Urinary bladder (tissue), 4 donors: Measurements from ENCODE around the gene AKAP8. TPM values are rescaled to one million over a fixed set of nuclear protein-coding genes. Genes with fewer than 3 reads are reported as not detected.
"Not testable (repeated sequence)": the region's sequence is repeated elsewhere in the genome, so short reads cannot be mapped to it uniquely, and the experiment has no call there.

Source experiments
- DNase-seq: peaks from one replicate; pipeline ENCODE4 v3.0.0-alpha.2; 2015; ENCODE audit errors: extremely low spot score
- H3K27ac ChIP-seq: one replicate; pipeline ENCODE4 v1.5.1; 2013; ENCODE audit warnings: low read depth, mild to moderate bottlenecking, moderate library complexity
- H3K36me3 ChIP-seq: one replicate; pipeline ENCODE4 v1.6.1; 2013; ENCODE audit warnings: mild to moderate bottlenecking, moderate library complexity; ENCODE audit not compliant: insufficient read depth
- H3K4me1 ChIP-seq: one replicate; pipeline ENCODE4 v1.6.1; 2013; ENCODE audit warnings: mild to moderate bottlenecking, moderate library complexity; ENCODE audit not compliant: insufficient read depth
- H3K4me3 ChIP-seq: one replicate; pipeline ENCODE4 v1.5.1; 2013; ENCODE audit warnings: low read depth, low read length
- WGBS: extraction: QIAGEN DNeasy Blood & Tissue Kit; methylation state at CpG from one replicate; pipeline ENCODE4 v1.1.7; 2013; 5-methylcytosine and 5-hydroxymethylcytosine counted together
- polyA plus RNA-seq: library from polyadenylated mRNA; stranded (reverse); fragments of 200-250 nt; gene quantifications from one replicate; pipeline ENCODE4 v1.2.3, GENCODE V29; 2013
- total RNA-seq: library from RNA; depleted of rRNA; stranded (reverse); fragments of >200 nt; gene quantifications from one replicate; pipeline ENCODE4 v1.2.3, GENCODE V29; 2014
- donor health status: healthy with polysubstance abuse.
- donor health status: healthy.

AKAP8 gene
- total and polyA plus RNA-seq, 2 donors: 13.4 to 24.2 TPM

DNA sequence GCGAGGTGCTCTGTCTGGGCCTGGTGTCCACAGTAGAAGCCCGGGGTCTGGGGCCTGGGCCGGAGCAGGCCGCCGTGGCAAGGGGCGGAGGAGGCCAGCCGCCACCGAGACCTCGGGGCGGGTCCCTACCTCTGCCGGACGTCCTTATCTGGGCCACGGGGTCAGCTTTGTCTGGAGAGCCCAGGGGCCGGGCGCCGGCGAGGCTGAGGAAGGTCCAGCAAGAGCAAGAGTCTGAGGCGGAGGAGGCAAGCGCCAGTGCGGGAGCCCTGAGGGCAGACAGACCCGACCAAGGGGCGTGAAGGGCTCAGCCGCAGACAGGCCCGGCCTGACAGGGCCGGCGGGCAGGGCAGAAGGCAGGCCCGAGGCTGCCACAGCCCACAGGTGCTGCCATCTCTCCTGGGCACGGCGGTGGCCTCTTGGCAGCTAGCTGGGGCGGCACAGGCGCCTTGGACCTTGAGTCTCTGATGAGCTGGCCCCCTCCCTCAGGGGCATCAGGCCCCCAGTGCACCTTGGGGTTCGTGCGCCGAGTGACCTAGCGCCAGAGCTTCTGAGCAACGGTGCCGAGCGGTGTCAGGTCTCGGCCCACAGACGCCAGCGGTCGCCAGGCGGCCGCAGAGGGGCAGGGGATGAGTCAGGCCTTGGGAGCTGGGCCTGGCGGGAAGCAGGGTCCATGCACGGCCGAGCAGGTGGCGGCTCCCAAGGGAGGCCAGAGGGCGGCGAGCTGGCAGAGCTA lies 19.1 kb upstream of the AKAP8 start:
- WGBS: 91% methylated on average over 50 of the region's 50 CpGs
- no peak for DNase-seq
- peaks cover 19% of the 10 kb centered on the region for H3K36me3 ChIP-seq

GRCh38 chr19:15397782-15398181 lies 18.2 kb upstream of the AKAP8 start:
- peaks cover 19% of the 10 kb centered on the region for H3K36me3 ChIP-seq
- 86% methylated on average over 11 of the region's 11 CpGs for WGBS
- no peak for DNase-seq
- no peak overlapping the region for H3K27ac ChIP-seq
- H3K4me1 ChIP-seq: no peaks in the 10 kb centered on the region
- no peak overlapping the region for H3K4me3 ChIP-seq

More for the DNA sequence above, 19.1 kb upstream of the AKAP8 start:
- Histone ChIP-seq H3K27ac (no peak overlapping the region), H3K4me3 (no peak overlapping the region), H3K4me1 (no peaks in the 10 kb centered on the region)

GRCh38 chr19:15397236-15397635 lies 17.6 kb upstream of the AKAP8 start:
- H3K27ac ChIP-seq: no peak overlapping the region
- no peaks in the 10 kb centered on the region for H3K4me1 ChIP-seq
- WGBS: 93% methylated on average over 6 of the region's 6 CpGs
- no peak for DNase-seq
- peaks cover 19% of the 10 kb centered on the region for H3K36me3 ChIP-seq
- no peak overlapping the region for H3K4me3 ChIP-seq

DNA sequence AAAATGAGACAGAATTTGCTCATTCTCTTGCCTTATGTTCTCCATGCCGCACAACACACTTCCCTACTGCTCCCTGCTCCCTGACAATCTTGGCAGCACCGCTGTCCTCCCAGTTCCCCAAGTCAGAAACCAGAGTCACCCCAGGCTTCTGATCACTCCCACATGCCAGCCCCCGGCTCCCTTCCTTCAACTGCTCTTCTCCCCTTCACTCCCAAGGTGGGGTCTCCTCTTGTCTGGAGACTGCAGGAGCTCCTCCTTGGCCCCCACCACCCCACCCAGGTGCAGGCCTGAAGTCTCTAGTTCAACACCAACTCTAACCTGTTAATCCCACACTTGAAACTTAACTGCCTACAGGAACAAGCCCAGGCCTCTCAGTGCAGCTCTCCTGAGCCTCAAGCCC lies 16.8 kb upstream of the AKAP8 start:
- 97% methylated on average over 3 of the region's 3 CpGs for WGBS
- Histone ChIP-seq H3K36me3 (peaks cover 22% of the 10 kb centered on the region), H3K4me1 (no peaks in the 10 kb centered on the region), H3K27ac (no peak overlapping the region), H3K4me3 (no peak overlapping the region)
- no peak for DNase-seq

DNA sequence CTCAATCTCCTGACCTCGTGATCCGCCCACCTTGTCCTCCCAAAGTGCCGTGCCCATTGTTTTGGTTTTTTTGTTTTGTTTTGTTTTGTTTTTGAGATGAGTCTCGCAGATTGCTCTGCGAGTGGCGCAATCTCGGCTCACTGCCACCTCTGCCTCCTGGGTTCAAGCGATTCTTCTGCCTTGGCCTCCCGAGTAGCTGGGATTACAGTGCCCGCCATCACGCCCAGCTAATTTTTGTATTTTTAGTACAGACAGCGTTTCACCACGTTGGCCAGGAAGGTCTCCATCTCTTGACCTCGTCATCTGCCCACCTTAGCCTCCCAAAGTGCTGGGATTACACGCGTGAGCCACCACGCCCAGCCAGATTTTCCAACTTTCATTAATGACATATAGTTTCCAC lies 15.7 kb upstream of the AKAP8 start:
- WGBS: 94% methylated on average over 17 of the region's 17 CpGs
- not testable (repeated sequence) for H3K4me1 ChIP-seq, DNase-seq, H3K4me3 ChIP-seq, H3K27ac ChIP-seq
- H3K36me3 ChIP-seq: peaks cover 20% of the 10 kb centered on the region

DNA sequence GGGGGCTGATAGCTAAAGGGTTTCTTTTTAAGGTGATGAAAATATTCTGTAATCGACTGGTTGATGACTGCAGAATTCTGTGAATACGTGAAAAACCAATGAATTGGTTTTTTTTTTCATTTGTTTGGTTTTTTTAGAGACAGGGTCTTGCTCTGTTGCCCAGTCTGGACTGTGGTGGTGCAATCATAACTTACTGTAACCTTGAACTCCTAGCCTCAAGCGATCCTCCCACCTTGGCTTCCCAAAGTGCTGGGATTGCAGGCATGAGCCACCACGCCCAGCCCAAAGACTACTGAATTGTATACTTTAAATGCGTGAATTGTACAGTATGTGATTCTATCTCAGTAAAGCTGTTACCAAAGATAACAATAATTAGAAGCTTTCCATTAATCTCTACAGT lies 14.8 kb upstream of the AKAP8 start:
- Histone ChIP-seq H3K36me3 (peaks cover 20% of the 10 kb centered on the region), H3K4me3 (no peak overlapping the region), H3K27ac (no peak overlapping the region), H3K4me1 (no peaks in the 10 kb centered on the region)
- 94% methylated on average over 5 of the region's 5 CpGs for WGBS
- DNase-seq: no peak

- Histone ChIP-seq H3K4me3 (no peak overlapping the region), H3K36me3 (peaks cover 20% of the 10 kb centered on the region), H3K4me1 (no peaks in the 10 kb centered on the region), H3K27ac (no peak overlapping the region)
- DNase-seq: no peak
Measured at GRCh38 chr19:15393963-15394362, 14.4 kb upstream of the AKAP8 start.

- Histone ChIP-seq H3K27ac (no peak overlapping the region), H3K4me1 (no peaks in the 10 kb centered on the region), H3K36me3 (peaks cover 3% of the 10 kb centered on the region), H3K4me3 (no peak overlapping the region)
- DNase-seq: no peak
- WGBS: 86% methylated on average over 2 of the region's 2 CpGs
Measured at GRCh38 chr19:15390814-15391213, 11.2 kb upstream of the AKAP8 start.

- no peak for DNase-seq
- Histone ChIP-seq H3K4me3 (no peak overlapping the region), H3K36me3 (no peaks in the 10 kb centered on the region), H3K4me1 (peaks cover 1% of the 10 kb centered on the region), H3K27ac (no peak overlapping the region)
- 87% methylated on average over 6 of the region's 6 CpGs for WGBS
Measured at GRCh38 chr19:15381864-15382263, 2.3 kb upstream of the AKAP8 start.

- 59% methylated on average over 2 of the region's 2 CpGs for WGBS
- H3K4me3 ChIP-seq: no peak overlapping the region
- DNase-seq: no peak
- peaks cover 1% of the 10 kb centered on the region for H3K4me1 ChIP-seq
- H3K27ac ChIP-seq: no peak overlapping the region
- no peaks in the 10 kb centered on the region for H3K36me3 ChIP-seq
Measured at GRCh38 chr19:15381429-15381828, 1.8 kb upstream of the AKAP8 start.

DNA sequence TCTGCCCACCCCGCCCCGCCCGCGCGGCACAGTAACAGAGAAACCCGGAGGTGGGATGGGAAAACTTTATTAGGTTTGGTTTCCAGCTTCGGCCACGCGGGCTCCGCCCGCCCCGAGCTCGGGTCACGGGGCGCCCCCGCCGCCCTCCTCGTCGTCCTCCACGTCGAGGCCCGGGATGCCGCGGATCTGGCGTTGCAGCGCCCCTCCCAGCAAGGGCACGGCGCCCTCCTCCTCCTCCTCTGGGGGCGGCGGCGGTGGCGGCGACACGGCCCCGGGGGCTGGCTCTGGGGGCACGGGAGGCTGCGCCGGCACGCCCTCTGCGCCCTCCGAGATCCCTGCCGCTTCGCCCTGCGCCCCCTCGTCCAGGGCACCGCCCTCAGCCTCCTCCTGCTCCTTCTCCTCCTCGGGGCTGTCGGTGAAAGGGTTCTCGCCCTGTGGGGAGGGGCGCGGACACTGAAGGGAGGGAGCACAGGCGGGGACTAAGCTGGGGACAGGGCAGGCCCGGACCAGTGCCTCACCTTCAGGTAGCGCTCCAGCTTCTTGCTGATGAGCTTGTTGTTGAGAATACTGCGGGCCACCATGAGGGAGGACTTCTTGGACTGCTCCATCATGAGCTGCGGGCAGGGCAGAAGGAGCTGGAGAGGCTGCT lies 536 bp upstream of the AKAP8 start:
- peaks cover 1% of the 10 kb centered on the region for H3K4me1 ChIP-seq
- peak overlapping the region; percentile 73 for H3K27ac ChIP-seq
- peak overlapping the region; percentile 66 for H3K4me3 ChIP-seq
- peak; percentile 39 for DNase-seq
- H3K36me3 ChIP-seq: no peaks in the 10 kb centered on the region
- 1% methylated on average over 56 of the region's 56 CpGs for WGBS

DNA sequence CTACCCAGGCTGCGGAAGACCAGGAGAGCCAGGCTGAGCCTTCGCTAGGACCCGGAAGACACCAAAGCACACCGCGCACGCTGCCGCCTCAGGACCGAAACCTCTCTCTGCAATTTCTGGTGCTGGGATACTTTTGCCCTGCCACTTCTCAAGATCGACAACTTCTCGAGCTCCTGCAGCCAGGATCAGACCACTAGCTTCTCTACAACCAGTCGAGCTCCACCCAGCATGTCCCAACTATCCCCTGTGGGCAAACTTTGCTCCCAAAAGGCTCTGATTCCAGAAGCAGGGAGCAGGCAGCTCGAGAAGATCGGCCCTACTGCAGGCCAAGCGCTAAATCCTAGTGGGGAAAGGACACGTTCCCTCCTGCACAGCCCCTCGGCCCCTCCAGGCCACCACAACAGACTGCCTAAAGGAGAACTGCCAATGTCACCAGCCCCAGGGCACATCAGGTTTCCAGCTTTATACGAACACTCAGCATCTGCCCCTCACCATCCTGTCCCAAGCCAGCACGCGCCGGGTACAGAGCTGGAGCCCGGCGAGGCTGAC lies 979 bp downstream of the AKAP8 start:
- H3K27ac ChIP-seq: peak overlapping the region; percentile 99
- no peaks in the 10 kb centered on the region for H3K36me3 ChIP-seq
- WGBS: under 1% methylated on average over 22 of the region's 22 CpGs
- H3K4me3 ChIP-seq: peak overlapping the region; percentile 91
- H3K4me1 ChIP-seq: peaks cover 1% of the 10 kb centered on the region
- DNase-seq: no peak

GRCh38 chr19:15374796-15375440 lies 4.7 kb downstream of the AKAP8 start:
- Histone ChIP-seq H3K4me3 (no peak overlapping the region), H3K36me3 (peaks cover 3% of the 10 kb centered on the region), H3K27ac (no peak overlapping the region), H3K4me1 (peaks cover 1% of the 10 kb centered on the region)
- DNase-seq: no peak
- 66% methylated on average over 24 of the region's 24 CpGs for WGBS
